ENCODE data around the gene TMLHE.
"Not testable (repeated sequence)": the region's sequence is repeated elsewhere in the genome, so short reads cannot be mapped to it uniquely, and the experiment has no call there.

Gene TMLHE

GRCh38 chrX:155534800-155535199 is 78.0 kb downstream of the TMLHE start:
- Histone ChIP-seq H3K27ac (no peak overlapping the region), H3K9me3 (ENCODE audit: severe bottlenecking) (no peaks in the 10 kb centered on the region), H3K36me3 (no peaks in the 10 kb centered on the region), H3K27me3 (ENCODE audit: insufficient read depth, low read depth, severe bottlenecking) (no peaks in the 10 kb centered on the region), H3K4me3 (ENCODE audit: low read depth, low read length) (no peak overlapping the region)
- no peak for DNase-seq
- TF ChIP-seq CTCF (IDR thresholded peaks at IDR 0.05; ENCODE audit: low read depth, low read length): no peak

GRCh38 chrX:155527023-155527422 is 85.7 kb downstream of the TMLHE start:
- H3K27ac ChIP-seq; H3K36me3 ChIP-seq; DNase-seq; H3K9me3 ChIP-seq (ENCODE audit: severe bottlenecking); H3K4me3 ChIP-seq (ENCODE audit: low read depth, low read length); H3K27me3 ChIP-seq (ENCODE audit: insufficient read depth, low read depth, severe bottlenecking): not testable (repeated sequence)

- Histone ChIP-seq H3K9me3 (ENCODE audit: severe bottlenecking) (peaks cover 2% of the 10 kb centered on the region), H3K4me3 (ENCODE audit: low read depth, low read length) (no peak overlapping the region), H3K36me3 (peaks cover 19% of the 10 kb centered on the region), H3K27me3 (ENCODE audit: insufficient read depth, low read depth, severe bottlenecking) (no peaks in the 10 kb centered on the region), H3K27ac (no peak overlapping the region)
- no peak for DNase-seq
- TF ChIP-seq CTCF (IDR thresholded peaks at IDR 0.05; ENCODE audit: low read depth, low read length): no peak
Observed at GRCh38 chrX:155514225-155514624, 98.5 kb downstream of the TMLHE start.

GRCh38 chrX:155505296-155505695 is 107.5 kb downstream of the TMLHE start:
- Histone ChIP-seq H3K9me3 (ENCODE audit: severe bottlenecking) (no peaks in the 10 kb centered on the region), H3K27ac (no peak overlapping the region), H3K4me3 (ENCODE audit: low read depth, low read length) (no peak overlapping the region), H3K27me3 (ENCODE audit: insufficient read depth, low read depth, severe bottlenecking) (no peaks in the 10 kb centered on the region), H3K36me3 (peaks cover 11% of the 10 kb centered on the region)
- DNase-seq: no peak
- TF ChIP-seq CTCF (IDR thresholded peaks at IDR 0.05; ENCODE audit: low read depth, low read length): no peak

- H3K27ac ChIP-seq; DNase-seq; H3K9me3 ChIP-seq (ENCODE audit: severe bottlenecking); H3K27me3 ChIP-seq (ENCODE audit: insufficient read depth, low read depth, severe bottlenecking); H3K36me3 ChIP-seq; H3K4me3 ChIP-seq (ENCODE audit: low read depth, low read length): not testable (repeated sequence)
Observed at GRCh38 chrX:155495134-155495533, 117.6 kb downstream of the TMLHE start.

GRCh38 chrX:155491421-155491820 is 121.3 kb downstream of the TMLHE start:
- not testable (repeated sequence) for H3K4me3 ChIP-seq (ENCODE audit: low read depth, low read length); H3K9me3 ChIP-seq (ENCODE audit: severe bottlenecking); H3K27me3 ChIP-seq (ENCODE audit: insufficient read depth, low read depth, severe bottlenecking); DNase-seq; H3K36me3 ChIP-seq; H3K27ac ChIP-seq

- H3K4me3 ChIP-seq (ENCODE audit: low read depth, low read length); DNase-seq; H3K27ac ChIP-seq; H3K36me3 ChIP-seq; H3K27me3 ChIP-seq (ENCODE audit: insufficient read depth, low read depth, severe bottlenecking); H3K9me3 ChIP-seq (ENCODE audit: severe bottlenecking): not testable (repeated sequence)
Observed at GRCh38 chrX:155477136-155477535, 135.6 kb downstream of the TMLHE start.

GRCh38 chrX:155466269-155466938 is 146.3 kb downstream of the TMLHE start:
- not testable (repeated sequence) for H3K27ac ChIP-seq; H3K36me3 ChIP-seq; DNase-seq; H3K4me3 ChIP-seq (ENCODE audit: low read depth, low read length); H3K27me3 ChIP-seq (ENCODE audit: insufficient read depth, low read depth, severe bottlenecking); H3K9me3 ChIP-seq (ENCODE audit: severe bottlenecking)

GRCh38 chrX:155460501-155460900 is 152.3 kb downstream of the TMLHE start:
- H3K9me3 ChIP-seq (ENCODE audit: severe bottlenecking); H3K27ac ChIP-seq; H3K27me3 ChIP-seq (ENCODE audit: insufficient read depth, low read depth, severe bottlenecking); H3K4me3 ChIP-seq (ENCODE audit: low read depth, low read length); DNase-seq; H3K36me3 ChIP-seq: not testable (repeated sequence)

GRCh38 chrX:155458471-155458870 is 154.3 kb downstream of the TMLHE start, which contains the start of gene F8A3:
F8A3 (minus strand) TSS chrX:155458620; CDS start chrX:155458600, 20 bp downstream.
- DNase-seq; H3K9me3 ChIP-seq (ENCODE audit: severe bottlenecking); H3K27ac ChIP-seq; H3K4me3 ChIP-seq (ENCODE audit: low read depth, low read length); H3K36me3 ChIP-seq; H3K27me3 ChIP-seq (ENCODE audit: insufficient read depth, low read depth, severe bottlenecking): not testable (repeated sequence)

GRCh38 chrX:155457761-155458447 is 154.8 kb downstream of the TMLHE start:
- H3K9me3 ChIP-seq (ENCODE audit: severe bottlenecking); H3K36me3 ChIP-seq: not testable (repeated sequence)

More at GRCh38 chrX:155457761-155458447, 154.8 kb downstream of the TMLHE start:
- not testable (repeated sequence) for H3K27ac ChIP-seq; H3K27me3 ChIP-seq (ENCODE audit: insufficient read depth, low read depth, severe bottlenecking); DNase-seq; H3K4me3 ChIP-seq (ENCODE audit: low read depth, low read length)
